Measurements from ENCODE around the gene ZNF76. TPM values are rescaled to one million over a fixed set of nuclear protein-coding genes. Genes with fewer than 3 reads are reported as not detected.

Gene ZNF76
- 14.9 and 15.2 TPM in 2 replicates for total RNA-seq

GRCh38 chr6:35259194-35259947 lies at the start of gene ZNF76:
ZNF76 (plus strand) TSS chr6:35259735; CDS start chr6:35281152, 21,417 bp downstream.

GRCh38 chr6:35213824-35214756 lies 45.4 kb upstream of the ZNF76 start, which contains the start of gene SCUBE3:
SCUBE3 (plus strand) TSS chr6:35213956; CDS start chr6:35214419, 463 bp downstream.

GRCh38 chr6:35297601-35298481 lies 38.3 kb downstream of the ZNF76 start, which contains the start of gene DEF6:
DEF6 (plus strand) TSS chr6:35297818; CDS start chr6:35297857, 39 bp downstream.

GRCh38 chr6:35342258-35343091 lies 82.9 kb downstream of the ZNF76 start, which contains the start of gene PPARD:
PPARD (plus strand) TSS chr6:35342558; CDS start chr6:35411088, 68,530 bp downstream.

Other genes with a start within 250 kb of the ZNF76 start
- under 0.01 TPM in 1 of 2 replicates, not detected in the other for gene TCP11, start 118.4 kb upstream of the ZNF76 start, total RNA-seq
- gene SCUBE3, start 45.8 kb upstream of the ZNF76 start, total RNA-seq, result 0.30 and 0.32 TPM in 2 replicates
- gene DEF6, start 38.1 kb downstream of the ZNF76 start, total RNA-seq, result under 0.01 and 0.46 TPM in 2 replicates
- 3.3 and 4.9 TPM in 2 replicates for gene PPARD, start 82.8 kb downstream of the ZNF76 start, total RNA-seq
- gene FANCE, start 192.6 kb downstream of the ZNF76 start, total RNA-seq, result 7.0 and 9.1 TPM in 2 replicates
- gene RPL10A, start 208.7 kb downstream of the ZNF76 start, total RNA-seq, result 1,588 and 2,417 TPM in 2 replicates
- 0.32 and 0.61 TPM in 2 replicates for gene TEAD3, start 237.3 kb downstream of the ZNF76 start, total RNA-seq